PFSK-1 (cell line): Measurements from ENCODE around the gene EPO.

Source experiments
- FOXP2 ChIP-seq: optimal IDR thresholded peaks from 2 replicates; pipeline ENCODE3; 2011; ENCODE audit warnings: borderline replicate concordance, control low read depth, inconsistent platforms; ENCODE audit not compliant: insufficient read depth; ENCODE audit errors: extremely low read length, extremely low read depth
- POLR2AphosphoS5 ChIP-seq: IDR thresholded peaks from 2 replicates; pipeline ENCODE4 v1.6.1; 2012; ENCODE audit warnings: low read depth, mild to moderate bottlenecking, control low read depth, low read length, moderate library complexity
- REST ChIP-seq, 2 experiments: IDR thresholded peaks; 2 replicates each; pipeline versions ENCODE4 v1.6.1 to v1.8.0; 2011 to 2012; ENCODE audit warnings: low read depth in 2 of 2, low read length in 2 of 2, control low read depth in 1 of 2, inconsistent platforms in 1 of 2, mild to moderate bottlenecking in 1 of 2, moderate library complexity in 1 of 2; ENCODE audit not compliant: insufficient read depth in 1 of 2
- SIN3A ChIP-seq: IDR thresholded peaks from 2 replicates; pipeline ENCODE4 v1.6.1; 2012; ENCODE audit warnings: mild to moderate bottlenecking, low read length, moderate library complexity, borderline replicate concordance; ENCODE audit not compliant: insufficient read depth
- TAF1 ChIP-seq: IDR thresholded peaks from 2 replicates; pipeline ENCODE4 v1.6.1; 2012; ENCODE audit warnings: low read length, control low read depth, borderline replicate concordance; ENCODE audit not compliant: insufficient read depth

The EPO gene

GRCh38 chr7:100675105-100675451 is 45.2 kb upstream of the EPO start:
- TF ChIP-seq FOXP2 (no peak), REST (IDR thresholded peaks at IDR 0.05; ENCODE audit: insufficient read depth in 1 of 2, low read depth in 2 of 2, low read length in 2 of 2) (no peak), SIN3A (no peak), POLR2AphosphoS5 (no peak), TAF1 (no peak)

GRCh38 chr7:100675581-100676350 is 44.5 kb upstream of the EPO start:
- TF ChIP-seq FOXP2 (no peak), SIN3A (peak; percentile 55; the same call in 1 of the 2 replicates)

- no peak for TF ChIP-seq TAF1
- no peak for TF ChIP-seq SIN3A
- TF ChIP-seq POLR2AphosphoS5: no peak
- TF ChIP-seq FOXP2: no peak
Measured at GRCh38 chr7:100676501-100677306, 43.6 kb upstream of the EPO start.

GRCh38 chr7:100677308-100678267 is 42.7 kb upstream of the EPO start:
- TF ChIP-seq FOXP2 (no peak), TAF1 (no peak), POLR2AphosphoS5 (no peak)

GRCh38 chr7:100678291-100678984 is 41.8 kb upstream of the EPO start:
- TF ChIP-seq FOXP2: no peak
- no peak for TF ChIP-seq REST (IDR thresholded peaks at IDR 0.05; ENCODE audit: insufficient read depth in 1 of 2, low read depth in 2 of 2, low read length in 2 of 2)
- TF ChIP-seq SIN3A: no peak
- no peak for TF ChIP-seq TAF1
- no peak; the same call in 1 of the 2 replicates for TF ChIP-seq POLR2AphosphoS5

- TF ChIP-seq TAF1 (no peak), POLR2AphosphoS5 (peak; percentile 27; the same call in 1 of the 2 replicates), SIN3A (no peak), REST (IDR thresholded peaks at IDR 0.05; ENCODE audit: insufficient read depth in 1 of 2, low read depth in 2 of 2, low read length in 2 of 2) (no peak), FOXP2 (no peak)
Measured at GRCh38 chr7:100679129-100679926, 40.9 kb upstream of the EPO start.
